ENCODE measurements around the gene DHX58. TPM values are rescaled to one million over a fixed set of nuclear protein-coding genes. Genes with fewer than 3 reads are reported as not detected.

Gene DHX58
- total and polyA plus RNA-seq, 2 donors (not counting 3 experiments of a cell fraction or from before 2014, with no cell fraction given) = 3.1 to 9.0 TPM

DNA sequence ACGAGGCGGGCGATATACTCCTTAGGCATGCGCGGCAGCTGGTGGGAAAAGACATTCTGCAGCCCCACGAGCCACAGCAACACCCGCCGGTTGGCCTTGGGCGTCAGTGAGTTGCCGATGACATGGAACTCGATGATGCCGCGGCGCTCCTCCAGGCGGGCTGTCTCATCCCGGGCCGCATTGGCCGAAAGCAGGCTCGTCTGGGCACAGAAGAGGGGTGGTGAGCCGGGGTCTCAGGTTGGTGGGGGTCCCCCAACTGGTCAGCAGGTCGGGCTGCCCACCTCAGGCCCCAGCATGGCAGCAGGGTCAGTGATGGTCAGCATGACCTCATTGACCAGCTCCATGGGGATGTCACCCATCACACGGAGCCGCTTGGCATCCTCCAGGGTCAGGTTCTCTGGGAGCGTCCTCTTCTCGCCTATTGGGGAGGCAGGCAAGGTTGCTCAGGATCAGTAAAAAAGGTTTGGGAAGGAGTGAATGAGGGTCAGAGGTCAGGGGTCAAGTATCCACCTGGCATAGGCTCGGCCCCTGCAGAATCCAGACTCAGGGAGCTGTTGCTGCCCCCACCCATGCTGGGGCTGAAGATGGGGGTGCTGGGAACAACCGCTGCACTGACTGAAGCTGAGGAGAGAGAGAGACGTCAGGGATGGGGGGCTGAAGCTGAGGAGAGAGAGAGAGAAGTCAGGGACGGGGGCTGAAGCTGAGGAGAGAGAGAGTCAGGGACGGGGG, 5.0 kb upstream of the DHX58 start:
- no peaks in the 10 kb centered on the region for H4K20me1 ChIP-seq (replicated peaks; ENCODE audit: control insufficient read depth, extremely low read depth, insufficient read depth, low read length)
- no peak overlapping the region for H3K9ac ChIP-seq (replicated peaks; ENCODE audit: extremely low read depth, insufficient read depth, low read length)
- no peaks in the 10 kb centered on the region for H3K9me3 ChIP-seq (replicated peaks; ENCODE audit: control insufficient read depth, insufficient read depth, low read length)
- no peak for DNase-seq (ENCODE audit: low read depth, low spot score)
- intact Hi-C loops (cut with micrococcal nuclease) (no loop called here), dilution Hi-C loops (cut with MboI; ENCODE audit: extremely low pct_ligation_motif_present, low sequenced_read_pairs) (loop anchor here (25.0 kb wide), 1 partner anchor 155 kb away; the partner anchor contains the start of gene CNP)
- H3K27me3 ChIP-seq (ENCODE audit: control insufficient read depth in 2 of 2, insufficient read depth in 2 of 2, low read length in 2 of 2) = no peaks in the 10 kb centered on the region
- no peak overlapping the region for H3K4me3 ChIP-seq (replicated peaks in 1 of 3; ENCODE audit: insufficient read depth in 1 of 3, low read depth in 1 of 3, low read length in 3 of 3)
- no peak overlapping the region for H3K4me2 ChIP-seq (ENCODE audit: insufficient read depth, low read length)
- FAIRE-seq = no peak
- no peaks in the 10 kb centered on the region for H3K9me1 ChIP-seq (replicated peaks; ENCODE audit: control insufficient read depth, extremely low read depth, insufficient read depth, low read length)
- POLR2A ChIA-PET = interaction anchor here (0.6 to 0.7 kb wide), 2 partner anchors 63 to 400 kb away, joined by 3 to 6 read pairs; no protein-coding TSS in a partner anchor
- BruUV-seq (replicated peaks) = no TSS peak
- no peak overlapping the region for H3K27ac ChIP-seq (ENCODE audit: insufficient read depth, low read depth, low read length)
- TF ChIP-seq, protein P1, sequence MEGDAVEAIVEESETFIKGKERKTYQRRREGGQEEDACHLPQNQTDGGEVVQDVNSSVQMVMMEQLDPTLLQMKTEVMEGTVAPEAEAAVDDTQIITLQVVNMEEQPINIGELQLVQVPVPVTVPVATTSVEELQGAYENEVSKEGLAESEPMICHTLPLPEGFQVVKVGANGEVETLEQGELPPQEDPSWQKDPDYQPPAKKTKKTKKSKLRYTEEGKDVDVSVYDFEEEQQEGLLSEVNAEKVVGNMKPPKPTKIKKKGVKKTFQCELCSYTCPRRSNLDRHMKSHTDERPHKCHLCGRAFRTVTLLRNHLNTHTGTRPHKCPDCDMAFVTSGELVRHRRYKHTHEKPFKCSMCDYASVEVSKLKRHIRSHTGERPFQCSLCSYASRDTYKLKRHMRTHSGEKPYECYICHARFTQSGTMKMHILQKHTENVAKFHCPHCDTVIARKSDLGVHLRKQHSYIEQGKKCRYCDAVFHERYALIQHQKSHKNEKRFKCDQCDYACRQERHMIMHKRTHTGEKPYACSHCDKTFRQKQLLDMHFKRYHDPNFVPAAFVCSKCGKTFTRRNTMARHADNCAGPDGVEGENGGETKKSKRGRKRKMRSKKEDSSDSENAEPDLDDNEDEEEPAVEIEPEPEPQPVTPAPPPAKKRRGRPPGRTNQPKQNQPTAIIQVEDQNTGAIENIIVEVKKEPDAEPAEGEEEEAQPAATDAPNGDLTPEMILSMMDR (IDR thresholded peaks at IDR 0.05; ENCODE audit: extremely low read depth in 1 of 2, insufficient read depth in 1 of 2, low read depth in 1 of 2, low read length in 2 of 2) = no peak
- no peak for TF ChIP-seq EZH2 (IDR thresholded peaks at IDR 0.05; ENCODE audit: borderline replicate concordance, low read depth, low read length, severe bottlenecking)
- no peak for TF ChIP-seq POLR2A (IDR thresholded peaks at IDR 0.05; ENCODE audit: low read depth, low read length)
- no peak for TF ChIP-seq JUN (IDR thresholded peaks at IDR 0.05; ENCODE audit: borderline replicate concordance, insufficient read depth, insufficient read length, low read depth)
- TF ChIP-seq, protein P2, sequence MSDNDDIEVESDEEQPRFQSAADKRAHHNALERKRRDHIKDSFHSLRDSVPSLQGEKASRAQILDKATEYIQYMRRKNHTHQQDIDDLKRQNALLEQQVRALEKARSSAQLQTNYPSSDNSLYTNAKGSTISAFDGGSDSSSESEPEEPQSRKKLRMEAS (IDR thresholded peaks at IDR 0.05; ENCODE audit: insufficient read depth, insufficient read length) = no peak
- TF ChIP-seq FOS (IDR thresholded peaks at IDR 0.05; ENCODE audit: borderline replicate concordance, insufficient read depth, low read length) = no peak
- TF ChIP-seq MYC (IDR thresholded peaks at IDR 0.05; ENCODE audit: low read depth, low read length) = no peak
- no peak for TF ChIP-seq GATA2 (IDR thresholded peaks at IDR 0.05; ENCODE audit: insufficient read depth, insufficient read length, low read depth, low read length)
- TF ChIP-seq POLR2AphosphoS5 (IDR thresholded peaks at IDR 0.05; ENCODE audit: insufficient read depth, low read depth, low read length) = no peak
- CTCF ChIA-PET = interaction anchor here (0.6 to 6.8 kb wide), 9 partner anchors 10 to 187 kb away, joined by 3 to 74 read pairs (median 5); partner anchors contain the start of genes CNP, HCRT, KCNH4 and NKIRAS2
- peaks cover 9% of the 10 kb centered on the region for H3K4me1 ChIP-seq (ENCODE audit: control insufficient read depth, extremely low read depth, insufficient read depth, low read length)
- no peaks in the 10 kb centered on the region for H3K79me2 ChIP-seq (ENCODE audit: control insufficient read depth, insufficient read depth, low read length)
- no peaks in the 10 kb centered on the region for H3K36me3 ChIP-seq (ENCODE audit: control insufficient read depth in 2 of 2, extremely low read depth in 1 of 2, insufficient read depth in 2 of 2, low read length in 2 of 2)
- H2AFZ ChIP-seq (ENCODE audit: low read depth, low read length) = no peak overlapping the region

Data from endothelial cell of umbilical vein (primary cell).